ENCODE results near the gene MRPS2. TPM values are rescaled to one million over a fixed set of nuclear protein-coding genes. Genes with fewer than 3 reads are reported as not detected.

MRPS2 gene
- total RNA-seq, 2 experiments from 2014 or later: 33.8 to 37.5 TPM

DNA sequence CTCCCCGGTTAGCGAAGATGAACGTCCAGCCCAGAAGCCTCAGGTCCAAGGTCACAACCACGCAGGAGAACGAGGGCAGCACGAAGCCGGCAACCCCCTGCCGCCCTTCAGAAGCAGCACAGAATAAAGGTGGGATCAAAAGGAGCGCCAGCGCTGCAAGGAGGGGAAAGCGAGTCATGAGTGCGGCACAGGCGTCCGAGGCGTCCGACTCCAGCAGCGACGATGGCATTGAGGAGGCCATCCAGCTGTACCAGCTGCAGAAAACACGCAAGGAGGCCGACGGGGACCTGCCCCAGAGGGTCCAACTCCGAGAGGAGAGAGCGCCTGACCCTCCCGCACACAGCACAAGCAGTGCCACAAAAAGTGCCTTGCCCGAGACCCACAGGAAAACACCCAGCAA, 15.1 kb upstream of the MRPS2 start:
- H3K4me1 Mint-ChIP-seq: no peaks in the 10 kb centered on the region
- peaks cover 24% of the 10 kb centered on the region for H3K27me3 Mint-ChIP-seq
- DNase-seq: no peak
- no peaks in the 10 kb centered on the region for H3K36me3 Mint-ChIP-seq (ENCODE audit: low read depth)
- ChIA-PET CTCF (no interaction called here), POLR2A (interaction anchor here (1.3 kb wide), 1 partner anchor 15 kb away, joined by 4 read pairs; the partner anchor contains the start of gene MRPS2)
- no peaks in the 10 kb centered on the region for H3K9me3 Mint-ChIP-seq
- H3K4me3 Mint-ChIP-seq: no peak overlapping the region
- H3K27ac Mint-ChIP-seq: no peak overlapping the region

DNA sequence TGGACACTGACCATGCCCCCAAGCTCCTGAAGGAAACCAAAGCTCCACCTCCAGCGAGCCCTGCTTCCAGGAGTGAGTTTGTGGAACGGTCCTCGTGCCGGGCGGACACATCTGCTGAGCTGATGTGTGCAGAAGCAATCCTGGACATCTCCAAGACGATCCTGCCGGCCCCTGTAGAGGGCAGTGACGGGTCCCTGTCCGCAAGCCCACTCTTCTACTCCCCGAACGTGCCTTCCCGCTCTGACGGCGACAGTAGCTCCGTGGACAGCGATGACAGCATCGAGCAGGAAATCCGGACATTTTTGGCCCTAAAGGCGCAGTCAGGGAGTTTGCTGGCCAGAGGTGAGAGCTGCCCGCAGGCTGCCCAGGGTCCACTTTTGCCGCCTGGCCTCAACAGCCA, 14.7 kb upstream of the MRPS2 start:
- peaks cover 20% of the 10 kb centered on the region for H3K27me3 Mint-ChIP-seq
- DNase-seq: no peak
- POLR2A ChIA-PET: interaction anchor here (1.3 kb wide), 1 partner anchor 14 kb away, joined by 4 read pairs; the partner anchor contains the start of gene MRPS2
- H3K4me1 Mint-ChIP-seq: no peaks in the 10 kb centered on the region
- no peak overlapping the region for H3K27ac Mint-ChIP-seq
- no peaks in the 10 kb centered on the region for H3K36me3 Mint-ChIP-seq (ENCODE audit: low read depth)
- CTCF ChIA-PET: interaction anchor here (1.1 kb wide), 1 partner anchor 18 kb away, joined by 3 read pairs; no protein-coding TSS in a partner anchor
- H3K9me3 Mint-ChIP-seq: no peaks in the 10 kb centered on the region
- H3K4me3 Mint-ChIP-seq: no peak overlapping the region

DNA sequence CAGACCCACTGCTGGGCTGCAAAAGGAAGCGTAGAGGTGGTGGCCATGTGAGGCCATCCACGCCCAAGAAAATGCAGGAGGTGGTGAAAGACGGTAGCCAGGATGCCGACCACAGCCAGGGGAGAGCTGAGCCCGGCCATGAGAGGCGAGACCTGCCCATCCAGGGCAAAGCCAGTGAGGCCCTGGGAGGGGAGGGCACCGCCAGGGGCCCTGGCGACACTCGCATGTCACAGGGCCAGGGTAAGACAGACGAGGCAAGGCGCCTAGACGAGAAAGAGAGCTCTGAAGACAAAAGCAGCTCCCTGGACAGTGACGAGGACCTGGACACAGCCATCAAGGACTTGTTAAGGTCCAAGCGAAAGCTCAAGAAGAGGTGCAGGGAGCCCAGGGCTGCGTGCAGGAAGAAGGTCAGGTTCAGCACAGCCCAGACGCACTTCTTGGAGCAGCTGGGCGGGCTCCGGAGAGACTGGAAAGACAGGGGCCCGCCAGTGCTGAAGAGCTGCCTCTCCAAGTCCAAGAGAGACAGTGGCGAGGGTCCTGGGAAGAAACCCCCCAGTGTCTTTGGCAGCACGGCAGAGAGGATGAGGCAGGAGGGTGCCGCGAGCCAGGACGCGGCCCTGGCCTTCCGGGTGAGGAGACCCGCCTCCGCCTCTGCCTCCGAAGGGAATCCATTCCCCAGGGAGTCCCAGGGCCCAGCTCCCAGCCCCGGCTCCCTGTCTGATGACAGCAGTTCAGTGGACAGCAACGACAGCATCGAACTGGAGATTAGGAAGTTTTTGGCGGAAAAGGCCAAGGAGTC, 14.0 kb upstream of the MRPS2 start:
- ChIA-PET POLR2A (interaction anchor here (1.3 kb wide), 1 partner anchor 13 kb away, joined by 4 read pairs; the partner anchor contains the start of gene MRPS2), CTCF (interaction anchor here (1.1 kb wide), 1 partner anchor 17 kb away, joined by 3 read pairs; no protein-coding TSS in a partner anchor)
- H3K9me3 Mint-ChIP-seq: no peaks in the 10 kb centered on the region
- DNase-seq: no peak
- H3K4me3 Mint-ChIP-seq: no peak overlapping the region
- no peaks in the 10 kb centered on the region for H3K36me3 Mint-ChIP-seq (ENCODE audit: low read depth)
- no peak overlapping the region for H3K27ac Mint-ChIP-seq
- peaks cover 16% of the 10 kb centered on the region for H3K27me3 Mint-ChIP-seq
- no peaks in the 10 kb centered on the region for H3K4me1 Mint-ChIP-seq

DNA sequence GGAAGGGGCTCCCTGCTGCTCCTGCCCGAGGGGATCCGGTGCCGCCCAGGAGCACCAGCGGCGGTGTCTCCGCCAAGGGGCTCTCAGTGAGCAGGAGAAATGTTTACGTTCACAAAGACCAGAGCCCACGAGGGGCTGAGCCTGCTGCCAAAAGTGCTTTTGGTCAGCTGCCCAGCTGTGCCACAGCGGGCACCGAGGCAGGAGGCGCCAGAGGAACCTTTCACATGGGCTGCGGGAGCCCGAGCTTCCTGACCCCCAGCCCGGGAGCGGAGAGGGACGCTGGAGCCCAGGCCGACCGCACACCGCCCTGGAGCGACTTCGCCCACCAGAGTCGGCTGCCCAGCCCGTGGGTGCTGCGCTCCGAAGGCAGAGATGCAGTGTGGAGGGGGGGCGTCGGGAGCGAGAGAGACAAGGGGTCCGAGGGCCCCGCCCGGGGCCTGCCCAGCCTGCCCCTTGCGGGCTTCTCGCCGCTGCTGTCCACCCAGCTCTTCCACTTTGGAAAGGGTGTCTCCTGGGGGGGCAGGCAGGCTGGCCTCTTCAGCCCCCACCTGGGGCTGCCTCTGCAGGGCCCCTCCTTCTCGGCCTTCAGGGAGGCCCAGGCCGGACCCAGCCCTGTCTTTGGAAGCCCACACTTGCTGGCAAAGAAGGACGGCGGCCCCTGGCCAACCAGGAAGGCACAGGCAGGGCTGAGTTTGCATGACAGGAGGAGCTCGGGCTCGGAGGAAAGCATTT, 13.0 kb upstream of the MRPS2 start:
- CTCF ChIA-PET: no interaction called here
- POLR2A ChIA-PET: no interaction called here
- no peak overlapping the region for H3K4me3 Mint-ChIP-seq
- peaks cover 9% of the 10 kb centered on the region for H3K27me3 Mint-ChIP-seq
- H3K9me3 Mint-ChIP-seq: no peaks in the 10 kb centered on the region
- H3K4me1 Mint-ChIP-seq: no peaks in the 10 kb centered on the region
- no peaks in the 10 kb centered on the region for H3K36me3 Mint-ChIP-seq (ENCODE audit: low read depth)
- no peak for DNase-seq
- H3K27ac Mint-ChIP-seq: no peak overlapping the region

DNA sequence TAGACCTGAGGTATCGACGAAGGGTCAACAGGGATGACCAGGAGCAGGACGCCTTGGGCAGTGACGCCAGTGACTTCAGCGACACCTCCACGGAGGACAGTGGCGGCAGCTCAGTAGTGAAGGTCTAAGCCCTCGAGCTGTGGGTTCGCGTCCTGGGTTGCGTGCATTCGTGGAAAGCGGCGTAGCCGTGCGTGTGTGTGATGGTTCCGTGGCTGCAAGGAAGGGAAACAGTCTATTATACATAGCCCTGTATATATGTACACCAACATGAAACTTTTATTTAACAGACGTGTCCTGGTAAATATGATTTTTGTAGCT, 12.5 kb upstream of the MRPS2 start:
- no peak for DNase-seq
- Mint-ChIP-seq H3K9me3 (no peaks in the 10 kb centered on the region), H3K27ac (no peak overlapping the region), H3K27me3 (peaks cover 6% of the 10 kb centered on the region), H3K36me3 (ENCODE audit: low read depth) (no peaks in the 10 kb centered on the region), H3K4me3 (no peak overlapping the region), H3K4me1 (no peaks in the 10 kb centered on the region)
- ChIA-PET CTCF (no interaction called here), POLR2A (no interaction called here)

DNA sequence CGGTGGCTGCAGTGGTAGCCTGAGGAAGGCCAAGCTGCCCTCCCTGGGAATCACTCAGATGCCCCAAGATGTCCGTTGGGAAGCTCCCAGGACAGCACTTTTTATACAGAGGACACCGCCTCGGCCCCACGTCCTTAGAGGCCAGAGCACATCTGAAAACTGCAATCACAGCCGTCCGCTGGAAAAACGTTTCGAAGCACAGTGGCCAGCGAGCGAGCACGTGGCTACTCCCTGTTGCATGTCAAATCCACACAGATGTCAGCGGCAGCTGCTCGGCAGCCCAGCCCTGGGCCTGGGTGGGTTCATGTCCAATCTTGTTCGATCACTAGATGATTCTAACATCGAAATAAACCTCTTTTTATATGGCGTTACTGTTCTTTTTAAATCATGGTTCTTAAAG, 12.0 kb upstream of the MRPS2 start:
- Mint-ChIP-seq H3K4me3 (no peak overlapping the region), H3K27ac (no peak overlapping the region), H3K9me3 (no peaks in the 10 kb centered on the region), H3K27me3 (peaks cover 6% of the 10 kb centered on the region), H3K4me1 (no peaks in the 10 kb centered on the region), H3K36me3 (ENCODE audit: low read depth) (no peaks in the 10 kb centered on the region)
- DNase-seq: no peak
- CTCF ChIA-PET: no interaction called here
- POLR2A ChIA-PET: no interaction called here

DNA sequence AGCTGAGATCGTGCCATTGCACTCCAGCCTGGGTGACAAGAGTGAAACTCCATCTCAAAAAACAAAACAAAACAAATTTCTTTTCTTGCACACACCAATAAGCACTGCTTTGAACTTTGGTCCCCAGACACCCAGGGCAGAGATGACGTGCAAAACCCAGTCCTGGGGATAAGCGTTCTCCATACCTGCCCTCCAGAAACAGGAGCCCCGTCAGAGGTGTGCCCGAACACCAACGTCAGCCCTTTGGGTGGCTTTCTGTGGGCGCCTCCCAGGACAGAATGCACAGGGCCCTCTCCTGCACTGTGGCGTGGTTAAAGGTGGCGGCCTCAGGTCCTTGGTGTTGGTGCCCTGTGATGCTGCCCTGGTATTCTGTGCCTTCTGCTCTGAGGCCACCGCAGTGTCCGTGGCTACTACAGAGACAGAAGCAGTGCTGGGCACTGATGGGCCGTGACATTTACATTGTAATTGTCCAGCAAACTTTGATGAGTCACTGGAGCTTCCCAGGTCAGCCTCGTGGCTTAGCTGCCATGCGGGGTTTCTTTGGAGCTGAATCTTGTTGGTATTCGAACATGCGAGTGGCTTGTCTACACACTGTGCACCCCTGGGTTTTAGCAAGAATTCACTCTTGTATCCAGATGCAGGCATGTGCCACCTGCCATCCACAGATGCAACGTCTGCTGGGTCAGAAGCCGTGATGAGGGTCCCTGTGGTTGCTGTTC, 11.1 kb upstream of the MRPS2 start:
- CTCF ChIA-PET: interaction anchor here (0.6 kb wide), 1 partner anchor 8 kb away, joined by 4 read pairs; no protein-coding TSS in a partner anchor
- Mint-ChIP-seq H3K4me1 (no peaks in the 10 kb centered on the region), H3K4me3 (no peak overlapping the region), H3K27me3 (peaks cover 4% of the 10 kb centered on the region), H3K36me3 (ENCODE audit: low read depth) (no peaks in the 10 kb centered on the region), H3K9me3 (no peaks in the 10 kb centered on the region), H3K27ac (no peak overlapping the region)
- DNase-seq: no peak
- POLR2A ChIA-PET: no interaction called here

DNA sequence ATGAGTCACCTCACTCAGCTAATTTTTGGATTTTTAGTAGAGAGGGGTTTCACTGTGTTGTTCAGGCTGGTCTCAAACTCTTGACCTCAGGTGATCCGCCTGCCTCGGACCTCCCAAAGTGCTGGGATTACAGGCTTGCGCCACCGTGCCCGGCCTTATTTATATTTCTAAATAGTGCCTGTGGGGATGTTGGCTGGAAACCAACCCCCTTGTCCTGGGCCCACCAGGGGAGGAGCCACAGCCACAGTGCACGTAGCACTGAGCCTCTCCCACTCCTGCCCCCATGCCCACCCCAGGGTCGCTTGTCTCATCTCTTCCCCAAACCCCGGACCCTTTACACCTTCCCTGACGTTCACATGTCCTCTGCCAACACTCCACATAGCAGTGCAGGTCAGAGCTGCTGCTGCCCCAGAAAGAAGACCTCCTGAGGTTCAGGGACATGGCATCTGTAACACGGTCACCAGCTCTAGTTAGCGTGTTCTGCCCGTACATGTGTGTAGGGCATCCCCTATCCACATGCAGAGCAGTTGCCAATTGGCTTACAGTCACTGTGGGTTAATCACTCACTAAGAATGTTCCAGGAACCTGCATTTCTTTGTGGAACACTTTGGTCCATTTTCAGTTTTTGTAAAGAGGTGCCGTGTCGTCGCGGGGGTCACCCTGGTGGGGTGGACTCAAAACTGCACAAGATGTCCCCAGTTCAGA, 10.2 kb upstream of the MRPS2 start:
- Mint-ChIP-seq H3K9me3 (no peaks in the 10 kb centered on the region), H3K36me3 (ENCODE audit: low read depth) (no peaks in the 10 kb centered on the region), H3K4me1 (no peaks in the 10 kb centered on the region), H3K27me3 (peaks cover 11% of the 10 kb centered on the region), H3K27ac (no peak overlapping the region), H3K4me3 (no peak overlapping the region)
- CTCF ChIA-PET: interaction anchor here (0.6 kb wide), 2 partner anchors 9 to 10 kb away, joined by 3 to 4 read pairs; no protein-coding TSS in a partner anchor
- no peak for DNase-seq
- POLR2A ChIA-PET: no interaction called here

DNA sequence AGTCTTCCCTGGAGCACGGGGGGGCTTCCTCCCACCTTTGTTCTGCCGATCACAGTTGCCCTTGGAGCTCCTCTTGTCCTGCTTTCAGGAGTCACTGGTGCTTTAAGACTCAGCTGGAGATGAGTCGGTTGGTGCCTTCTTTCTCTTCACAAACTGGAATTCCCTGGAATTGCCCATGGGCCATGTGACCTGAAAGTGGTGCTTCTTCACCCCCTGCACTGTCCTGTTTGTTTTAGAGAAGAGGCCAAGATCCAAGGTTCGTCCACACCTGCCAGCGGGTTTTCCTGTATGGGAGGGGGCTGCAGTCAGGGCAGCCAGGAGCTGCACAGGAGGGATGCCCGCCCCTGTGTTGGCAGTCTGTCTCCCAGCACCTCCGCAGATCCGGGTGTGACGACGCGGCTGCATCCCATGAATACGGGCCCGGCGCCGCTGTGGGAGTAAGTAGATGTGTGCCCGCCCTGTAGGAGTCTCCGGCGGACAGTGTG, 9.5 kb upstream of the MRPS2 start:
- H3K4me3 Mint-ChIP-seq: no peak overlapping the region
- ChIA-PET POLR2A (no interaction called here), CTCF (interaction anchor here (0.6 to 1.0 kb wide), 2 partner anchors 11 to 14 kb away, joined by 3 read pairs; no protein-coding TSS in a partner anchor)
- no peaks in the 10 kb centered on the region for H3K36me3 Mint-ChIP-seq (ENCODE audit: low read depth)
- no peak overlapping the region for H3K27ac Mint-ChIP-seq
- no peaks in the 10 kb centered on the region for H3K4me1 Mint-ChIP-seq
- H3K27me3 Mint-ChIP-seq: peaks cover 12% of the 10 kb centered on the region
- DNase-seq: no peak
- H3K9me3 Mint-ChIP-seq: no peaks in the 10 kb centered on the region

DNA sequence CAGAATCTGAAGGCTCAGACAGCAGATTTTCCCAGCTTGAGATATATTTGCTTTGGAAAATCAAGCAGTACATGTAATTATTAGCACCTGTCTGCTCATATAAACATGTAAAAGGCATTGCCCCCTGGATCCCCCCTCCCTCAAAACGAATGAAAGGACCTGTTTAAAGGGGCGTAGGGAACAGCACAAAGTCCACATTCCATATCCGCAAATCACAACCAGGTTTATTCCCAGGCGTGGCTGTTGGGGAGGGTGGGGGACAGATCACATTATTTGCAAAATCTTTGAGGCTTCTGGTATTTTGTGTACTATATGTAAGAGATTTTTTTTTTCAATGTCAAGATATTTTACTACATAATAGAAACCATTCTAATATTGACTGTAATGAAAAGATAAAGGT, 8.7 kb upstream of the MRPS2 start:
- no peaks in the 10 kb centered on the region for H3K36me3 Mint-ChIP-seq (ENCODE audit: low read depth)
- ChIA-PET POLR2A (no interaction called here), CTCF (interaction anchor here (1.0 kb wide), 1 partner anchor 13 kb away, joined by 3 read pairs; no protein-coding TSS in a partner anchor)
- H3K27me3 Mint-ChIP-seq: peaks cover 12% of the 10 kb centered on the region
- H3K4me1 Mint-ChIP-seq: no peaks in the 10 kb centered on the region
- no peak overlapping the region for H3K4me3 Mint-ChIP-seq
- no peak overlapping the region for H3K27ac Mint-ChIP-seq
- DNase-seq: no peak
- no peaks in the 10 kb centered on the region for H3K9me3 Mint-ChIP-seq

DNA sequence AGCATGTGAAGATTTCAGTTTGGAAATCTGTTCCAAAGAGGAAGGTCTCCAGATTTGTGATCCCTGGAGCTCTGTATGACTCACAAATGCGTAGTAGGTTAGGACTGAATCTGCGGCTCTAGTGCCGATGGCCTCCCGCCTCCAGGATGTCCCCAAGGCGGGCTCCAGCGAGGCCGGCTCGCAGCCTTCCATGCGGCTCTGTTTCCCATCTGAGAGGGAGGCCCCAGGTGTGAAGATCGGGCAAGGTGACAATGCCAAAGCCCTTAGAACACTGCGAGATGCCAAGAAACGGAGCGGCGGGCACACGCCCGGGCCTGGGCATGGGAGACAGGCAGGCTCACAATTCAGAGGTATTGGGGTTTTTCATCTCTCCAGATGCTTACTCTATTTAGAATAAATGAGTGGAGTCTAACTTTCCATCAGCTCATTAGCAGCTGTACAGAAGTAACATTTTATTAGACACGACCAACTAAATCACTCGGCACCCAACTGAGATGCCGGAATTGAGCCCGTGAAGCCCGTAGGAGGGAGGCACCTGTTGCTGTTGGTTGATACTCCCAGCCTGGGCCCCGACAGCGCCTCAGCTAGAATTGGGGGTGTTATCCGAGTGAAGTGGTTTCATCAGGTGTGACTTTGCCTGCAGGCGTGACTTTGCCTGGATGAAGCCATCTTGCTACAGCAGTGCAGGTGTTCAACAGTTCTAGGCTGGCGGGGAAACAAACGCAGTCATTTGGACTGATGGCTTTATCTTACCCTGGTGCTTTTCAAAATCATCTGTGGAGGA, 7.4 kb upstream of the MRPS2 start:
- no peaks in the 10 kb centered on the region for H3K9me3 Mint-ChIP-seq
- ChIA-PET POLR2A (no interaction called here), CTCF (interaction anchor here (1.4 kb wide), 1 partner anchor 11 kb away, joined by 3 read pairs; no protein-coding TSS in a partner anchor)
- no peak overlapping the region for H3K27ac Mint-ChIP-seq
- peaks cover 17% of the 10 kb centered on the region for H3K27me3 Mint-ChIP-seq
- no peak for DNase-seq
- no peaks in the 10 kb centered on the region for H3K4me1 Mint-ChIP-seq
- H3K36me3 Mint-ChIP-seq (ENCODE audit: low read depth): no peaks in the 10 kb centered on the region
- H3K4me3 Mint-ChIP-seq: no peak overlapping the region

All from activated CD4-positive, alpha-beta memory T cell treated with anti-CD3 and anti-CD28 coated beads, Interleukin-2, amount 10 ng/mL, durations not matched to agents 7 days and 5 days (primary cell).